Calu3 (cell line): ENCODE data around the gene UNC80. TPM values are rescaled to one million over a fixed set of nuclear protein-coding genes. Genes with fewer than 3 reads are reported as not detected.

ENCODE experiments used
- BruUV-seq: library from RNA; stranded (reverse); fragments of 400-500 nt; replicated peaks from 2 replicates; lab custom pipeline; 2021; lab: Mats Ljungman, UMichigan
- CTCF ChIA-PET: fragments of 300-600 bp; sonication (Branson Sonifier 250); formaldehyde crosslinking; loops from one replicate; lab custom pipeline; 2022; ENCODE audit warnings: antibody characterized with exemption; lab: Charles Lee
- DNase-seq: peaks from one replicate; pipeline ENCODE4 v3.0.0; 2022
- H3K27ac Mint-ChIP-seq: one replicate; pipeline ENCODE4 v1.8.0; 2022; ENCODE audit warnings: mixed read lengths; ENCODE audit not compliant: unreplicated experiment
- H3K27me3 Mint-ChIP-seq: one replicate; pipeline ENCODE4 v1.8.0; 2022; ENCODE audit warnings: mixed read lengths; ENCODE audit not compliant: unreplicated experiment
- H3K36me3 Mint-ChIP-seq: one replicate; pipeline ENCODE4 v1.8.0; 2022; ENCODE audit warnings: mild to moderate bottlenecking, moderate library complexity, mixed read lengths; ENCODE audit not compliant: insufficient read depth, unreplicated experiment
- H3K4me1 Mint-ChIP-seq: one replicate; pipeline ENCODE4 v1.8.0; 2022; ENCODE audit warnings: mild to moderate bottlenecking, low read depth, mixed read lengths; ENCODE audit not compliant: unreplicated experiment
- H3K4me3 Mint-ChIP-seq: one replicate; pipeline ENCODE4 v1.8.0; 2022; ENCODE audit warnings: mild to moderate bottlenecking, low read depth, moderate library complexity, mixed read lengths; ENCODE audit not compliant: unreplicated experiment
- H3K9me3 Mint-ChIP-seq: one replicate; pipeline ENCODE4 v1.8.0; 2022; ENCODE audit warnings: low read depth, mixed read lengths; ENCODE audit not compliant: unreplicated experiment
- CTCF ChIP-seq: fragments of 200-600 bp; IDR thresholded peaks from one replicate; pipeline ENCODE4 v1.8.0; 2022; ENCODE audit warnings: antibody characterized with exemption; ENCODE audit not compliant: unreplicated experiment
- intact Hi-C: fragments of 100-400 bp; cut with micrococcal nuclease; formaldehyde crosslinking; loops from one replicate; pipeline ENCODE4 v1.10.0; 2022; ENCODE audit not compliant: unreplicated experiment
- total RNA-seq: library from RNA; stranded (reverse); gene quantifications from 2 replicates; pipeline ENCODE4 v1.2.3, GENCODE V29; 2022

Gene UNC80
- total RNA-seq, 1 experiment from 2014 or later: not detected

GRCh38 chr2:209911486-209911885, 139.9 kb downstream of the UNC80 start:
- H3K9me3 Mint-ChIP-seq: no peaks in the 10 kb centered on the region
- BruUV-seq: no TSS peak
- CTCF ChIA-PET: no interaction called here
- H3K4me3 Mint-ChIP-seq: no peak overlapping the region
- intact Hi-C loops: no loop called here
- no peaks in the 10 kb centered on the region for H3K36me3 Mint-ChIP-seq
- no peak overlapping the region for H3K27ac Mint-ChIP-seq
- no peaks in the 10 kb centered on the region for H3K27me3 Mint-ChIP-seq
- DNase-seq: no peak
- no peak for TF ChIP-seq CTCF
- no peaks in the 10 kb centered on the region for H3K4me1 Mint-ChIP-seq

- DNase-seq: no peak
- BruUV-seq: no TSS peak
- Mint-ChIP-seq H3K4me3 (no peak overlapping the region), H3K9me3 (no peaks in the 10 kb centered on the region), H3K27me3 (no peaks in the 10 kb centered on the region), H3K4me1 (no peaks in the 10 kb centered on the region), H3K27ac (no peak overlapping the region), H3K36me3 (no peaks in the 10 kb centered on the region)
- CTCF ChIA-PET: no interaction called here
- TF ChIP-seq CTCF: no peak
- intact Hi-C loops: no loop called here
These were observed 142.2 kb downstream of the UNC80 start for GRCh38 chr2:209913786-209914345.

GRCh38 chr2:209917154-209917771, 145.6 kb downstream of the UNC80 start:
- Mint-ChIP-seq H3K4me1 (no peaks in the 10 kb centered on the region), H3K27ac (no peak overlapping the region), H3K27me3 (no peaks in the 10 kb centered on the region), H3K4me3 (no peak overlapping the region), H3K9me3 (no peaks in the 10 kb centered on the region), H3K36me3 (no peaks in the 10 kb centered on the region)
- CTCF ChIA-PET: no interaction called here
- intact Hi-C loops: no loop called here
- no TSS peak for BruUV-seq
- DNase-seq: no peak
- TF ChIP-seq CTCF: no peak

- Mint-ChIP-seq H3K36me3 (no peaks in the 10 kb centered on the region), H3K4me3 (no peak overlapping the region), H3K27ac (no peak overlapping the region), H3K27me3 (no peaks in the 10 kb centered on the region), H3K4me1 (no peaks in the 10 kb centered on the region), H3K9me3 (no peaks in the 10 kb centered on the region)
- CTCF ChIA-PET: no interaction called here
- no peak for TF ChIP-seq CTCF
- intact Hi-C loops: no loop called here
- DNase-seq: no peak
- BruUV-seq: no TSS peak
These were observed 146.6 kb downstream of the UNC80 start for GRCh38 chr2:209918251-209918650.
